ENCODE results near the gene WARS2. TPM values are rescaled to one million over a fixed set of nuclear protein-coding genes. Genes with fewer than 3 reads are reported as not detected.

The WARS2 gene
- total RNA-seq, 2 experiments from 2014 or later: 7.0 to 11.0 TPM

GRCh38 chr1:119093721-119094120 is 46.7 kb downstream of the WARS2 start:
- no peak for TF ChIP-seq EZH2phosphoT487 (IDR thresholded peaks at IDR 0.05; ENCODE audit: borderline replicate concordance, low read depth, low read length)
- no peak for TF ChIP-seq CTCF (conservative IDR thresholded peaks at IDR 0.05; ENCODE audit: low read length)

GRCh38 chr1:119091618-119092017 is 48.8 kb downstream of the WARS2 start:
- BruUV-seq (replicated peaks): no TSS peak
- intact Hi-C loops (cut with micrococcal nuclease; ENCODE audit: unreplicated experiment): no loop called here

More at GRCh38 chr1:119093721-119094120, 46.7 kb downstream of the WARS2 start:
- H3K4me1 ChIP-seq (ENCODE audit: insufficient read depth, low read length, poor library complexity, severe bottlenecking): no peaks in the 10 kb centered on the region
- CTCF ChIA-PET (ENCODE audit: unreplicated experiment): no interaction called here
- H3K9me3 ChIP-seq (ENCODE audit: low read length): no peaks in the 10 kb centered on the region
- H4K20me1 ChIP-seq (ENCODE audit: insufficient read depth, low read length): no peaks in the 10 kb centered on the region
- H3K27ac ChIP-seq (ENCODE audit: low read depth, low read length, poor library complexity, severe bottlenecking): no peak overlapping the region
- no peak overlapping the region for H3K4me2 ChIP-seq (ENCODE audit: low read length)
- H3K9me2 ChIP-seq (ENCODE audit: insufficient read depth, low read length): no peaks in the 10 kb centered on the region
- no peaks in the 10 kb centered on the region for H3K79me2 ChIP-seq (ENCODE audit: insufficient read depth, low read depth, low read length)
- H2AFZ ChIP-seq (ENCODE audit: low read length): no peak overlapping the region
- no peaks in the 10 kb centered on the region for H3K36me3 ChIP-seq (ENCODE audit: insufficient read depth, low read length)
- H3K4me3 ChIP-seq (ENCODE audit: low read depth, low read length, poor library complexity, severe bottlenecking): no peak overlapping the region
- DNase-seq (ENCODE audit: low spot score): no peak
- POLR2A ChIA-PET: no interaction called here
- intact Hi-C loops (cut with micrococcal nuclease; ENCODE audit: unreplicated experiment): no loop called here
- BruUV-seq (replicated peaks): no TSS peak

GRCh38 chr1:119090250-119090649 is 50.2 kb downstream of the WARS2 start:
- intact Hi-C loops (cut with micrococcal nuclease; ENCODE audit: unreplicated experiment): no loop called here
- BruUV-seq (replicated peaks): no TSS peak
- no peaks in the 10 kb centered on the region for H3K79me2 ChIP-seq (ENCODE audit: insufficient read depth, low read depth, low read length)
- H3K36me3 ChIP-seq (ENCODE audit: insufficient read depth, low read length): no peaks in the 10 kb centered on the region
- ChIA-PET POLR2A (no interaction called here), CTCF (ENCODE audit: unreplicated experiment) (no interaction called here)
- H2AFZ ChIP-seq (ENCODE audit: low read length): no peak overlapping the region
- no peaks in the 10 kb centered on the region for H3K9me2 ChIP-seq (ENCODE audit: insufficient read depth, low read length)
- TF ChIP-seq CTCF (conservative IDR thresholded peaks at IDR 0.05; ENCODE audit: low read length) (no peak), EZH2phosphoT487 (IDR thresholded peaks at IDR 0.05; ENCODE audit: borderline replicate concordance, low read depth, low read length) (no peak)
- no peak overlapping the region for H3K27ac ChIP-seq (ENCODE audit: low read depth, low read length, poor library complexity, severe bottlenecking)
- H4K20me1 ChIP-seq (ENCODE audit: insufficient read depth, low read length): no peaks in the 10 kb centered on the region
- no peak overlapping the region for H3K4me2 ChIP-seq (ENCODE audit: low read length)
- no peak overlapping the region for H3K4me3 ChIP-seq (ENCODE audit: low read depth, low read length, poor library complexity, severe bottlenecking)
- H3K4me1 ChIP-seq (ENCODE audit: insufficient read depth, low read length, poor library complexity, severe bottlenecking): no peaks in the 10 kb centered on the region
- no peaks in the 10 kb centered on the region for H3K9me3 ChIP-seq (ENCODE audit: low read length)
- no peak for DNase-seq (ENCODE audit: low spot score)

More at GRCh38 chr1:119091618-119092017, 48.8 kb downstream of the WARS2 start:
- Histone ChIP-seq H3K4me1 (ENCODE audit: insufficient read depth, low read length, poor library complexity, severe bottlenecking) (no peaks in the 10 kb centered on the region), H2AFZ (ENCODE audit: low read length) (no peak overlapping the region), H4K20me1 (ENCODE audit: insufficient read depth, low read length) (no peaks in the 10 kb centered on the region), H3K4me3 (ENCODE audit: low read depth, low read length, poor library complexity, severe bottlenecking) (no peak overlapping the region), H3K9me3 (ENCODE audit: low read length) (no peaks in the 10 kb centered on the region), H3K9me2 (ENCODE audit: insufficient read depth, low read length) (no peaks in the 10 kb centered on the region), H3K27ac (ENCODE audit: low read depth, low read length, poor library complexity, severe bottlenecking) (no peak overlapping the region), H3K36me3 (ENCODE audit: insufficient read depth, low read length) (no peaks in the 10 kb centered on the region), H3K79me2 (ENCODE audit: insufficient read depth, low read depth, low read length) (no peaks in the 10 kb centered on the region), H3K4me2 (ENCODE audit: low read length) (no peak overlapping the region)
- CTCF ChIA-PET (ENCODE audit: unreplicated experiment): no interaction called here
- TF ChIP-seq EZH2phosphoT487 (IDR thresholded peaks at IDR 0.05; ENCODE audit: borderline replicate concordance, low read depth, low read length) (no peak), CTCF (conservative IDR thresholded peaks at IDR 0.05; ENCODE audit: low read length) (no peak)
- POLR2A ChIA-PET: no interaction called here
- no peak for DNase-seq (ENCODE audit: low spot score)
